Cardiac fibroblast (primary cell): Measurements from ENCODE around the gene TRPM3.

ENCODE experiments used
- DNase-seq, 2 donors: peaks; one replicate each; pipeline versions ENCODE4 v3.0.0 to v3.0.0-alpha.2; 2010; ENCODE audit warnings: low read depth in 2 of 2
- H3K4me3 ChIP-seq, 2 donors: replicated peaks in 1 of 2; 1 replicate in 1 of 2; 2 replicates in 1 of 2; pipeline ENCODE4 v1.5.1; 2011; ENCODE audit warnings: low read depth in 2 of 2, low read length in 2 of 2, mild to moderate bottlenecking in 2 of 2, moderate library complexity in 1 of 2
- CTCF ChIP-seq: IDR thresholded peaks from one replicate; pipeline ENCODE4 v1.5.1; 2011; ENCODE audit warnings: low read depth, mild to moderate bottlenecking, low read length, inconsistent platforms

Gene TRPM3

GRCh38 chr9:71052287-71052686, 69.1 kb downstream of the TRPM3 start:
- no peak for TF ChIP-seq CTCF
- DNase-seq: no peak

GRCh38 chr9:71048280-71048679, 73.1 kb downstream of the TRPM3 start:
- no peak overlapping the region for H3K4me3 ChIP-seq
- no peak for DNase-seq
- TF ChIP-seq CTCF: no peak

More at GRCh38 chr9:71052287-71052686, 69.1 kb downstream of the TRPM3 start:
- no peak overlapping the region for H3K4me3 ChIP-seq

GRCh38 chr9:71042448-71042990, 78.9 kb downstream of the TRPM3 start:
- H3K4me3 ChIP-seq: no peak overlapping the region
- DNase-seq: no peak
- no peak for TF ChIP-seq CTCF

- no peak for TF ChIP-seq CTCF
- DNase-seq: no peak
- no peak overlapping the region for H3K4me3 ChIP-seq
Observed at GRCh38 chr9:71037521-71037920, 83.9 kb downstream of the TRPM3 start.

- no peak for TF ChIP-seq CTCF
- DNase-seq: peak; percentile 60 to 71
- H3K4me3 ChIP-seq: no peak overlapping the region
Observed at GRCh38 chr9:71036501-71036900, 84.9 kb downstream of the TRPM3 start.

GRCh38 chr9:71032779-71033178, 88.6 kb downstream of the TRPM3 start:
- no peak for DNase-seq
- TF ChIP-seq CTCF: no peak
- no peak overlapping the region for H3K4me3 ChIP-seq

- no peak for DNase-seq
- H3K4me3 ChIP-seq: no peak overlapping the region
- no peak for TF ChIP-seq CTCF
Observed at GRCh38 chr9:71025728-71026127, 95.7 kb downstream of the TRPM3 start.
